HCT116 (cell line): ENCODE results near the gene CTNND2.

ENCODE experiments used
- JUND ChIP-seq: IDR thresholded peaks from 2 replicates; pipeline ENCODE4 v1.6.1; 2012
- ZBTB33 ChIP-seq: IDR thresholded peaks from 2 replicates; pipeline ENCODE4 v1.6.1; 2011; ENCODE audit warnings: mild to moderate bottlenecking, low read length, moderate library complexity; ENCODE audit not compliant: insufficient replicate concordance; ENCODE audit errors: extremely low read depth

GRCh38 chr5:10941900-10942299, 962.3 kb downstream of the CTNND2 start:
- TF ChIP-seq JUND (no peak), ZBTB33 (no peak)
